Measurements from ENCODE around the gene NRG3.

Gene NRG3

GRCh38 chr10:82811621-82812020 lies 936.6 kb downstream of the NRG3 start:
- peak; percentile 37 for DNase-seq (ENCODE audit: low read depth)
- TF ChIP-seq CTCF (IDR thresholded peaks at IDR 0.05; ENCODE audit: low read length, missing control alignments): peak; percentile 70
- H3K4me3 ChIP-seq (replicated peaks; ENCODE audit: low read depth, low read length): no peak overlapping the region

GRCh38 chr10:82813856-82814255 lies 938.9 kb downstream of the NRG3 start:
- peak; percentile 6 for DNase-seq (ENCODE audit: low read depth)
- no peak overlapping the region for H3K4me3 ChIP-seq (replicated peaks; ENCODE audit: low read depth, low read length)
- no peak for TF ChIP-seq CTCF (IDR thresholded peaks at IDR 0.05; ENCODE audit: low read length, missing control alignments)

- TF ChIP-seq CTCF (IDR thresholded peaks at IDR 0.05; ENCODE audit: low read length, missing control alignments): no peak
- no peak overlapping the region for H3K4me3 ChIP-seq (replicated peaks; ENCODE audit: low read depth, low read length)
- no peak for DNase-seq (ENCODE audit: low read depth)
These were observed 939.6 kb downstream of the NRG3 start for GRCh38 chr10:82814635-82815034.

- no peak for DNase-seq (ENCODE audit: low read depth)
- no peak overlapping the region for H3K4me3 ChIP-seq (replicated peaks; ENCODE audit: low read depth, low read length)
- no peak for TF ChIP-seq CTCF (IDR thresholded peaks at IDR 0.05; ENCODE audit: low read length, missing control alignments)
These were observed 940.7 kb downstream of the NRG3 start for GRCh38 chr10:82815680-82816079.

GRCh38 chr10:82817676-82818422 lies 942.9 kb downstream of the NRG3 start:
- H3K4me3 ChIP-seq (replicated peaks; ENCODE audit: low read depth, low read length): no peak overlapping the region
- no peak for DNase-seq (ENCODE audit: low read depth)
- TF ChIP-seq CTCF (IDR thresholded peaks at IDR 0.05; ENCODE audit: low read length, missing control alignments): no peak

- no peak for DNase-seq (ENCODE audit: low read depth)
- no peak for TF ChIP-seq CTCF (IDR thresholded peaks at IDR 0.05; ENCODE audit: low read length, missing control alignments)
- no peak overlapping the region for H3K4me3 ChIP-seq (replicated peaks; ENCODE audit: low read depth, low read length)
These were observed 946.0 kb downstream of the NRG3 start for GRCh38 chr10:82821043-82821442.

GRCh38 chr10:82826132-82826531 lies 951.1 kb downstream of the NRG3 start:
- no peak overlapping the region for H3K4me3 ChIP-seq (replicated peaks; ENCODE audit: low read depth, low read length)
- no peak for TF ChIP-seq CTCF (IDR thresholded peaks at IDR 0.05; ENCODE audit: low read length, missing control alignments)
- DNase-seq (ENCODE audit: low read depth): peak; percentile 26

All from fibroblast of pulmonary artery (primary cell).